Activated CD8-positive, alpha-beta memory T cell treated with anti-CD3 and anti-CD28 coated beads for 1 hour (primary cell): ENCODE results near the gene PEX11G.
"Not testable (repeated sequence)": the region's sequence is repeated elsewhere in the genome, so short reads cannot be mapped to it uniquely, and the experiment has no call there.

Experiments used
- DNase-seq, 2 donors: peaks; one replicate each; pipeline ENCODE4 v3.0.0-alpha.2; 2020; ENCODE audit warnings: low read depth in 1 of 2; ENCODE audit errors: extremely low read depth in 1 of 2

The PEX11G gene

GRCh38 chr19:7441468-7442146 lies 47.2 kb downstream of the PEX11G start:
- DNase-seq = no peak

- no peak for DNase-seq
Measured at GRCh38 chr19:7440188-7440975, 48.5 kb downstream of the PEX11G start.

- DNase-seq = no peak
Measured at GRCh38 chr19:7435586-7435985, 53.2 kb downstream of the PEX11G start.

GRCh38 chr19:7434391-7434790 lies 54.4 kb downstream of the PEX11G start:
- no peak for DNase-seq

GRCh38 chr19:7433456-7433855 lies 55.4 kb downstream of the PEX11G start:
- DNase-seq = not testable (repeated sequence)

- DNase-seq = no peak
Measured at GRCh38 chr19:7429638-7430282, 59.1 kb downstream of the PEX11G start.

- no peak for DNase-seq
Measured at GRCh38 chr19:7428651-7429113, 60.2 kb downstream of the PEX11G start.

- DNase-seq = no peak
Measured at GRCh38 chr19:7427944-7428343, 60.9 kb downstream of the PEX11G start.

- DNase-seq = no peak
Measured at GRCh38 chr19:7426986-7427385, 61.8 kb downstream of the PEX11G start.
